ENCODE data around the gene DCUN1D4. TPM values are rescaled to one million over a fixed set of nuclear protein-coding genes. Genes with fewer than 3 reads are reported as not detected.

Gene DCUN1D4
- polyA plus RNA-seq, 1 of the 3 experiments (the other 2 are of a cell fraction): 42.9 TPM

GRCh38 chr4:51851090-51851936, 8.4 kb downstream of the DCUN1D4 start:
- H3K9ac ChIP-seq: no peak overlapping the region
- no peaks in the 10 kb centered on the region for H3F3A ChIP-seq (replicated peaks; ENCODE audit: insufficient read depth)
- ChIA-PET CTCF (no interaction called here), POLR2A (no interaction called here)
- H3K27ac ChIP-seq (ENCODE audit: low read depth in 2 of 2, low read length in 1 of 2): no peak overlapping the region
- H3K27me3 ChIP-seq (ENCODE audit: insufficient read depth): no peaks in the 10 kb centered on the region
- H2AFZ ChIP-seq (ENCODE audit: low read depth): no peak overlapping the region
- WGBS (ENCODE audit: low lambda C conversion rate): 71% methylated on average over 7 of the region's 7 CpGs
- H3K36me3 ChIP-seq (replicated peaks in 1 of 2; ENCODE audit: control insufficient read depth in 1 of 2, insufficient read depth in 2 of 2, low read length in 1 of 2): peaks cover 13 to 19% of the 10 kb centered on the region in 2 experiments
- H3K9me3 ChIP-seq: no peaks in the 10 kb centered on the region
- no peak overlapping the region for H3K4me2 ChIP-seq
- no peak for TF ChIP-seq GABPA (IDR thresholded peaks at IDR 0.05; ENCODE audit: low read depth)
- no peak for TF ChIP-seq SIN3A (IDR thresholded peaks at IDR 0.05; ENCODE audit: borderline replicate concordance, low read depth, low read length)
- no peak for TF ChIP-seq FOXJ3 (CRISPR knock-in tag; IDR thresholded peaks at IDR 0.05)
- no peak for TF ChIP-seq NFIC (IDR thresholded peaks at IDR 0.05; ENCODE audit: borderline replicate concordance)
- TF ChIP-seq TEAD4 (IDR thresholded peaks at IDR 0.05; ENCODE audit: borderline replicate concordance, insufficient read depth): no peak
- TF ChIP-seq FOXM1 (IDR thresholded peaks at IDR 0.05; ENCODE audit: low read depth): no peak
- H4K20me1 ChIP-seq (ENCODE audit: insufficient read depth): peaks cover 94% of the 10 kb centered on the region
- H3K9me2 ChIP-seq: no peaks in the 10 kb centered on the region
- no peak for DNase-seq
- peaks cover 100% of the 10 kb centered on the region for H3K79me2 ChIP-seq (ENCODE audit: insufficient read depth)
- peaks cover 5 to 23% of the 10 kb centered on the region in 2 experiments; a peak in 2 of 4 replicates for H3K4me1 ChIP-seq (ENCODE audit: control insufficient read depth in 1 of 2, insufficient read depth in 2 of 2, low read depth in 1 of 2, low read length in 1 of 2)
- no peak overlapping the region for H3K4me3 ChIP-seq (ENCODE audit: low read depth in 2 of 2, low read length in 1 of 2)

- Histone ChIP-seq H3F3A (replicated peaks; ENCODE audit: insufficient read depth) (no peaks in the 10 kb centered on the region), H3K27me3 (ENCODE audit: insufficient read depth) (no peaks in the 10 kb centered on the region), H3K9ac (no peak overlapping the region), H3K4me3 (ENCODE audit: low read depth in 2 of 2, low read length in 1 of 2) (no peak overlapping the region), H4K20me1 (ENCODE audit: insufficient read depth) (peaks cover 94% of the 10 kb centered on the region), H2AFZ (ENCODE audit: low read depth) (no peak overlapping the region), H3K9me2 (no peaks in the 10 kb centered on the region), H3K36me3 (replicated peaks in 1 of 2; ENCODE audit: control insufficient read depth in 1 of 2, insufficient read depth in 2 of 2, low read length in 1 of 2) (peaks cover 10 to 25% of the 10 kb centered on the region in 2 experiments), H3K4me1 (ENCODE audit: control insufficient read depth in 1 of 2, insufficient read depth in 2 of 2, low read depth in 1 of 2, low read length in 1 of 2) (peaks cover 5 to 23% of the 10 kb centered on the region in 2 experiments; a peak in 2 of 4 replicates), H3K79me2 (ENCODE audit: insufficient read depth) (peaks cover 100% of the 10 kb centered on the region), H3K9me3 (no peaks in the 10 kb centered on the region), H3K27ac (ENCODE audit: low read depth in 2 of 2, low read length in 1 of 2) (no peak overlapping the region), H3K4me2 (no peak overlapping the region)
- TF ChIP-seq SMC3 (IDR thresholded peaks at IDR 0.05; ENCODE audit: low read depth, low read length): no peak
- peak; percentile 21; the same call in 1 of the 2 replicates for TF ChIP-seq PBX3 (IDR thresholded peaks at IDR 0.05)
- no peak for TF ChIP-seq SIN3A (IDR thresholded peaks at IDR 0.05; ENCODE audit: borderline replicate concordance, low read depth, low read length)
- CTCF ChIA-PET: no interaction called here
- DNase-seq: no peak
- POLR2A ChIA-PET: no interaction called here
Measured at GRCh38 chr4:51851937-51852290, 9.0 kb downstream of the DCUN1D4 start.

- no peak overlapping the region for H3K4me3 ChIP-seq (ENCODE audit: low read depth in 2 of 2, low read length in 1 of 2)
- H3K79me2 ChIP-seq (ENCODE audit: insufficient read depth): peaks cover 100% of the 10 kb centered on the region
- no peak overlapping the region for H2AFZ ChIP-seq (ENCODE audit: low read depth)
- POLR2A ChIA-PET: no interaction called here
- WGBS (ENCODE audit: low lambda C conversion rate): 93% methylated on average over 3 of the region's 6 CpGs
- H3K27me3 ChIP-seq (ENCODE audit: insufficient read depth): no peaks in the 10 kb centered on the region
- no peaks in the 10 kb centered on the region for H3K9me2 ChIP-seq
- H3F3A ChIP-seq (replicated peaks; ENCODE audit: insufficient read depth): no peaks in the 10 kb centered on the region
- peaks cover 93% of the 10 kb centered on the region for H4K20me1 ChIP-seq (ENCODE audit: insufficient read depth)
- 0 out of 2 replicates have a peak overlapping the region, but pooled peaks have one; percentile 10 for H3K4me2 ChIP-seq
- no peak overlapping the region for H3K9ac ChIP-seq
- H3K27ac ChIP-seq (ENCODE audit: low read depth in 2 of 2, low read length in 1 of 2): peak overlapping the region in 1 of 2 experiments; percentile 39; a peak in 1 of 4 replicates
- CTCF ChIA-PET: interaction anchor here (1.0 kb wide), 1 partner anchor 12 kb away, joined by 3 read pairs; no protein-coding TSS in a partner anchor
- DNase-seq: no peak
- H3K36me3 ChIP-seq (replicated peaks in 1 of 2; ENCODE audit: control insufficient read depth in 1 of 2, insufficient read depth in 2 of 2, low read length in 1 of 2): peaks cover 6 to 19% of the 10 kb centered on the region in 2 experiments
- H3K9me3 ChIP-seq: no peaks in the 10 kb centered on the region
- peaks cover 5 to 23% of the 10 kb centered on the region in 2 experiments; a peak in 2 of 4 replicates for H3K4me1 ChIP-seq (ENCODE audit: control insufficient read depth in 1 of 2, insufficient read depth in 2 of 2, low read depth in 1 of 2, low read length in 1 of 2)
- TF ChIP-seq REST (IDR thresholded peaks at IDR 0.05; ENCODE audit: low read depth, low read length) (no peak), EZH2phosphoT487 (IDR thresholded peaks at IDR 0.05; ENCODE audit: borderline replicate concordance, low read depth) (no peak), RXRA (IDR thresholded peaks at IDR 0.05; ENCODE audit: borderline replicate concordance, low read depth) (no peak), TAF1 (IDR thresholded peaks at IDR 0.05; ENCODE audit: borderline replicate concordance, low read depth, low read length) (no peak), RCOR1 (IDR thresholded peaks at IDR 0.05; ENCODE audit: low read length) (no peak), USF1 (IDR thresholded peaks at IDR 0.05; ENCODE audit: borderline replicate concordance, low read depth) (no peak)
Measured at GRCh38 chr4:51853027-51853682, 10.2 kb downstream of the DCUN1D4 start.
